IMR-90 (cell line): ENCODE results near the gene MDM2. TPM values are rescaled to one million over a fixed set of nuclear protein-coding genes. Genes with fewer than 3 reads are reported as not detected.
"Not testable (repeated sequence)": the region's sequence is repeated elsewhere in the genome, so short reads cannot be mapped to it uniquely, and the experiment has no call there.

ENCODE experiments used
- ATAC-seq: fragments of 200-7000 bp; cut with Tn5 transposase; 2 replicates; pipeline ENCODE4 v1.9.1; 2020; ENCODE audit warnings: low read depth, mild to moderate bottlenecking, moderate library complexity
- BruUV-seq: library from RNA; stranded (reverse); fragments of 400-500 nt; replicated peaks from 2 replicates; lab custom pipeline; 2021; lab: Mats Ljungman, UMichigan
- CTCF ChIA-PET: fragments of 300-600 bp; formaldehyde crosslinking; extraction: SDS; loops from one replicate; lab custom pipeline; 2021; ENCODE audit warnings: antibody characterized with exemption; lab: Yijun Ruan, JAX
- POLR2A ChIA-PET: fragments of 300-600 bp; sonication (Branson Sonifier 250); formaldehyde crosslinking; loops from one replicate; lab custom pipeline; 2022; ENCODE audit warnings: antibody characterized with exemption; ENCODE audit not compliant: unreplicated experiment; lab: Charles Lee
- DNase-seq: peaks from one replicate; pipeline ENCODE4 v3.0.0; 2013
- H2AFZ ChIP-seq: replicated peaks from 2 replicates; pipeline ENCODE3; 2013; ENCODE audit warnings: low read length, mild to moderate bottlenecking; ENCODE audit not compliant: poor library complexity
- H2AK5ac ChIP-seq: 2 replicates; pipeline ENCODE4 v1.6.1; 2013; ENCODE audit warnings: low read depth, low read length, inconsistent platforms
- H2AK9ac ChIP-seq: replicated peaks from 2 replicates; pipeline ENCODE3; 2013; ENCODE audit warnings: mild to moderate bottlenecking, low read depth, low read length, moderate library complexity; ENCODE audit not compliant: poor library complexity
- H2BK120ac ChIP-seq: 2 replicates; pipeline ENCODE4 v1.6.1; 2013; ENCODE audit warnings: low read depth, low read length, inconsistent platforms
- H2BK15ac ChIP-seq: 3 replicates; pipeline ENCODE4 v1.6.1; 2013; ENCODE audit warnings: low read depth, low read length, inconsistent platforms
- H2BK20ac ChIP-seq: 2 replicates; pipeline ENCODE4 v1.6.1; 2013; ENCODE audit warnings: low read depth, mild to moderate bottlenecking, inconsistent platforms, low read length, moderate library complexity
- H2BK5ac ChIP-seq: 2 replicates; pipeline ENCODE4 v1.6.1; 2013; ENCODE audit warnings: mild to moderate bottlenecking, low read depth, low read length, inconsistent platforms; ENCODE audit not compliant: poor library complexity, severe bottlenecking
- H3K14ac ChIP-seq: replicated peaks from 2 replicates; pipeline ENCODE4 v1.6.1; 2013; ENCODE audit warnings: low read depth, low read length, inconsistent platforms
- H3K18ac ChIP-seq: 2 replicates; pipeline ENCODE4 v1.6.1; 2013; ENCODE audit warnings: low read depth, low read length, control low read depth
- H3K23ac ChIP-seq: 2 replicates; pipeline ENCODE4 v1.6.1; 2013; ENCODE audit warnings: low read depth, low read length, inconsistent platforms
- H3K27ac ChIP-seq: 2 replicates; pipeline ENCODE4 v1.5.1; 2013; ENCODE audit warnings: mild to moderate bottlenecking, control low read depth, low read length; ENCODE audit not compliant: insufficient read depth
- H3K27me3 ChIP-seq: 2 replicates; pipeline ENCODE4 v1.6.1; 2013; ENCODE audit warnings: low read length; ENCODE audit not compliant: control insufficient read depth, insufficient read depth
- H3K36me3 ChIP-seq: 2 replicates; pipeline ENCODE4 v1.6.1; 2013; ENCODE audit warnings: low read length, mixed read lengths; ENCODE audit not compliant: control insufficient read depth, insufficient read depth
- H3K4ac ChIP-seq: 2 replicates; pipeline ENCODE4 v1.6.1; 2013; ENCODE audit warnings: low read depth, low read length, inconsistent platforms
- H3K4me1 ChIP-seq: 2 replicates; pipeline ENCODE4 v1.6.1; 2013; ENCODE audit warnings: low read length, mixed read lengths; ENCODE audit not compliant: control insufficient read depth, insufficient read depth
- H3K4me2 ChIP-seq: 2 replicates; pipeline ENCODE4 v1.6.1; 2013; ENCODE audit warnings: low read depth, mild to moderate bottlenecking, control low read depth, low read length, moderate library complexity
- H3K4me3 ChIP-seq: 2 replicates; pipeline ENCODE4 v1.5.1; 2013; ENCODE audit warnings: low read depth, mild to moderate bottlenecking, control low read depth, low read length, moderate library complexity; ENCODE audit not compliant: insufficient read depth
- H3K56ac ChIP-seq: 2 replicates; pipeline ENCODE4 v1.6.1; 2013; ENCODE audit warnings: low read length, inconsistent platforms; ENCODE audit not compliant: insufficient read depth; ENCODE audit errors: extremely low read depth
- H3K79me1 ChIP-seq, 2 experiments: 2 replicates each; pipeline ENCODE4 v1.6.1; 2013; ENCODE audit warnings: low read length in 2 of 2, inconsistent platforms in 1 of 2, low read depth in 1 of 2
- H3K9ac ChIP-seq: 2 replicates; pipeline ENCODE4 v1.6.1; 2013; ENCODE audit warnings: low read depth, low read length, control low read depth
- H3K9me1 ChIP-seq: 2 replicates; pipeline ENCODE4 v1.6.1; 2013; ENCODE audit warnings: low read length, inconsistent platforms; ENCODE audit not compliant: insufficient read depth
- H3K9me3 ChIP-seq: 2 replicates; pipeline ENCODE4 v1.6.1; 2013; ENCODE audit warnings: low read length; ENCODE audit not compliant: control insufficient read depth, insufficient read depth
- H4K20me1 ChIP-seq: 2 replicates; pipeline ENCODE4 v1.6.1; 2013; ENCODE audit warnings: low read length, inconsistent platforms; ENCODE audit not compliant: insufficient read depth
- H4K5ac ChIP-seq: 2 replicates; pipeline ENCODE4 v1.6.1; 2013; ENCODE audit warnings: mild to moderate bottlenecking, low read depth, low read length, control low read depth
- H4K8ac ChIP-seq, 2 experiments: 2 replicates each; pipeline ENCODE4 v1.6.1; 2013; ENCODE audit warnings: low read depth in 2 of 2, low read length in 2 of 2, control low read depth in 1 of 2, inconsistent platforms in 1 of 2
- H4K91ac ChIP-seq: 2 replicates; pipeline ENCODE4 v1.6.1; 2013; ENCODE audit warnings: low read depth, low read length, inconsistent platforms; ENCODE audit not compliant: insufficient read depth
- WGBS, 2 experiments: methylation state at CpG; one replicate each; pipeline versions ENCODE4 v1.1.5 to v1.1.7; 2013; ENCODE audit warnings: missing lambda C conversion rate in 2 of 2; ENCODE audit not compliant: insufficient read length in 1 of 2; ENCODE audit errors: extremely low coverage in 2 of 2; 5-methylcytosine and 5-hydroxymethylcytosine counted together
- dilution Hi-C: fragments of 300-500 bp; cut with HindIII; formaldehyde crosslinking; loops from one replicate; pipeline ENCODE4 v1.14.3; 2018; ENCODE audit warnings: low sequenced_read_pairs; ENCODE audit not compliant: unreplicated experiment
- in situ Hi-C: fragments of 300-500 bp; cut with MboI; formaldehyde crosslinking; loops from 3 replicates; pipeline ENCODE4 v1.14.3; 2019; ENCODE audit warnings: low sequenced_read_pairs, inconsistent platforms, mixed read lengths
- intact Hi-C: fragments of 100-400 bp; cut with micrococcal nuclease; formaldehyde crosslinking; loops from 2 replicates; pipeline ENCODE4 v1.10.0; 2022
- polyA plus RNA-seq, 3 experiments: library from polyadenylated mRNA; depleted of rRNA; stranded (reverse); fragments of >200 nt; gene quantifications; 2 replicates each; pipeline ENCODE4 v1.2.3, GENCODE V29; 2012; ENCODE audit warnings: low replicate concordance in 1 of 3
- total RNA-seq: library from RNA; depleted of rRNA; stranded (reverse); fragments of >200 nt; gene quantifications from 2 replicates; pipeline ENCODE4 v1.2.3, GENCODE V29; 2012

The MDM2 gene
- total and polyA plus RNA-seq, 2 of the 4 experiments (the other 2 are of a cell fraction) = 21.9 to 196 TPM

GRCh38 chr12:68841175-68841574 lies 33.2 kb downstream of the MDM2 start:
- H4K91ac ChIP-seq, intact Hi-C loops, H3K4me1 ChIP-seq, dilution Hi-C loops, BruUV-seq, H3K9me3 ChIP-seq, H3K27me3 ChIP-seq, H2AFZ ChIP-seq, H4K5ac ChIP-seq, H3K9me1 ChIP-seq, H3K27ac ChIP-seq, DNase-seq, H3K18ac ChIP-seq, H2BK20ac ChIP-seq, H2AK5ac ChIP-seq, H4K8ac ChIP-seq, ATAC-seq, H2BK15ac ChIP-seq, H3K4ac ChIP-seq, H3K14ac ChIP-seq, H2BK5ac ChIP-seq, H3K9ac ChIP-seq, H2BK120ac ChIP-seq, POLR2A ChIA-PET, H3K4me2 ChIP-seq, H3K4me3 ChIP-seq, H2AK9ac ChIP-seq, H3K56ac ChIP-seq, H3K23ac ChIP-seq: not testable (repeated sequence)
- in situ Hi-C loops = loop anchor here (25.0 kb wide), 1 partner anchor 746 kb away; the partner anchor contains the start of gene CCT2
- peaks cover 15 to 43% of the 10 kb centered on the region in 2 experiments; a peak in 3 of 4 replicates for H3K79me1 ChIP-seq
- CTCF ChIA-PET = interaction anchor here (1.7 kb wide), 1 partner anchor 11 kb away, joined by 3 read pairs; no protein-coding TSS in a partner anchor
- no CpG with 5 or more reads among the region's 5 CpGs for WGBS, 2 experiments
- peaks cover 36% of the 10 kb centered on the region; the same call in 1 of the 2 replicates for H4K20me1 ChIP-seq
- peaks cover 53% of the 10 kb centered on the region for H3K36me3 ChIP-seq
